ENCODE data around the gene PNKP.

Gene PNKP

DNA sequence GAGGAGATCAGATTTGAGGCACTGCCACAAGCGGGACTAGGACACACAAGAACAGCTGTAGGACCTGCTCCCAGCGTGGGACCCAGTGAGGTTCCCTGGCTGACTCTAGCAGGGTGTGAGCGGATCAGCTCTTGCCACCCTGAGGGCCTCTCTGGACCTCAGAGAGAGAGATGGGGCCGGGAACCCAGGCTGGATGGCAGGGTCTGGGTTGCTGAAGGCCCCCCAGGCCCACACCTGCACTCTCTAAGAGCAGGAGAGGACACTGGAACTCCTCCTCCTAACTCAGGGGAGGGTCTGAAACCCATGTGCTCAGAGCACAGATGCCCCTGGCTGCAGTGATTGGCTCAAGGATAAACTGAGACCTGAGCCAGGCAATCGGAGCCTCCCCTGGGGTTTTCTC is 42.8 kb upstream of the PNKP start:
- CTCF ChIA-PET, result no interaction called here
- TF ChIP-seq, protein P1, sequence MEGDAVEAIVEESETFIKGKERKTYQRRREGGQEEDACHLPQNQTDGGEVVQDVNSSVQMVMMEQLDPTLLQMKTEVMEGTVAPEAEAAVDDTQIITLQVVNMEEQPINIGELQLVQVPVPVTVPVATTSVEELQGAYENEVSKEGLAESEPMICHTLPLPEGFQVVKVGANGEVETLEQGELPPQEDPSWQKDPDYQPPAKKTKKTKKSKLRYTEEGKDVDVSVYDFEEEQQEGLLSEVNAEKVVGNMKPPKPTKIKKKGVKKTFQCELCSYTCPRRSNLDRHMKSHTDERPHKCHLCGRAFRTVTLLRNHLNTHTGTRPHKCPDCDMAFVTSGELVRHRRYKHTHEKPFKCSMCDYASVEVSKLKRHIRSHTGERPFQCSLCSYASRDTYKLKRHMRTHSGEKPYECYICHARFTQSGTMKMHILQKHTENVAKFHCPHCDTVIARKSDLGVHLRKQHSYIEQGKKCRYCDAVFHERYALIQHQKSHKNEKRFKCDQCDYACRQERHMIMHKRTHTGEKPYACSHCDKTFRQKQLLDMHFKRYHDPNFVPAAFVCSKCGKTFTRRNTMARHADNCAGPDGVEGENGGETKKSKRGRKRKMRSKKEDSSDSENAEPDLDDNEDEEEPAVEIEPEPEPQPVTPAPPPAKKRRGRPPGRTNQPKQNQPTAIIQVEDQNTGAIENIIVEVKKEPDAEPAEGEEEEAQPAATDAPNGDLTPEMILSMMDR (IDR thresholded peaks at IDR 0.05; ENCODE audit: insufficient read depth, low read length, missing control alignments), result no peak
- H3K4me3 ChIP-seq (ENCODE audit: low read depth, low read length), result no peak overlapping the region
- DNase-seq (ENCODE audit: low read depth, low spot score), result no peak
- POLR2A ChIA-PET, result interaction anchor here (1.0 kb wide), 1 partner anchor 19 kb away, joined by 4 read pairs; the partner anchor contains the start of genes ATF5 and NUP62

DNA sequence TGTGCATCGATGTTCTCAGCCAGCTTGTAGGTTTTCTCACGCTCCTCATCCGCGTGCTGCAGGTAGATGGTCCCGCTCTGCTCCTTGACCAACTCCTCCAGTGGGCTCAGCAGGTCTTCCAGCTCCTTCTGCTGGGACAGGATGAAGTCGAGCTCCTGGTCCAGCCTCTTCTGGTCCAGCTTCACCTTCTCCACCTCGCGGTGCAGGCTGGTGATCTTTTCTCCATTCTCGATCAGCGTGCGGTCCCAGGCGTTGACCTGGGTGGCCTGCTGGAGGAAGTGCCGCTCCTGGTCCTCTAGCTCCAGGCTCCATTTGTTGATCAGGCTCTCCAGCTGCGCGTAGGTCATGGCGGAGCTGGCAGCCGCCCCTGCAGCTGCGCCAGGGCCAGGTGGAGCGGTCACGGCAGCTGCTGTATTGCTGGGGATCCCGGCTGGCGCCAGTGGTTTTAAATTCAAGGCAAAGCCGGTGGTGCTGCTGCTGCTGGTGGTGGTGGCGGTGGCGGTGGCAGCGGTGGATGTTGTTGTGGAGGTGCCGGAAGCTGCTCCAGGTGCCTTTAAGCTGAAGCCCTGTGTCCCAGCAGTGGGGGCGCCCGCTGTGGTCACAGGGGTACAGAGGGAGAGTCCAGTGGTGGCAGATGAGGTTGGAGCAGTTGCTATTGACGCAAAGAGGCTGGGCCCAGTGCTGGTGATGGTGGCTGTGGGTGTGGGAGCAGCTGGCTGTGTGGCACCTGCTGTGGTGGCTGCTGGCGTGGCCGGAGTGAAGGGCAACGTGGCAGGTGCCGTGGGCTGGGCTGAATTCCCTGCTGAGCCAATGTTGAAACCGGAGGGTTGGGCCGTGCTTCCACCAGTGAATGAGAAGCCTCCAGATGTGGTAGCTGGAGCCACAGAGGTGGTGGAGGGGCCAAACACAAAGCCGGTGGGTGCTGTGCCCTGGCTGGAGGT is 41.4 kb upstream of the PNKP start:
- no peak for DNase-seq (ENCODE audit: low read depth, low spot score)
- TF ChIP-seq, protein P1 (IDR thresholded peaks at IDR 0.05; ENCODE audit: insufficient read depth, low read length, missing control alignments), result no peak
- H3K4me3 ChIP-seq (ENCODE audit: low read depth, low read length), result no peak overlapping the region
- POLR2A ChIA-PET, result interaction anchor here (1.1 kb wide), 1 partner anchor 10 kb away, joined by 4 read pairs; no protein-coding TSS in a partner anchor
- CTCF ChIA-PET, result no interaction called here

DNA sequence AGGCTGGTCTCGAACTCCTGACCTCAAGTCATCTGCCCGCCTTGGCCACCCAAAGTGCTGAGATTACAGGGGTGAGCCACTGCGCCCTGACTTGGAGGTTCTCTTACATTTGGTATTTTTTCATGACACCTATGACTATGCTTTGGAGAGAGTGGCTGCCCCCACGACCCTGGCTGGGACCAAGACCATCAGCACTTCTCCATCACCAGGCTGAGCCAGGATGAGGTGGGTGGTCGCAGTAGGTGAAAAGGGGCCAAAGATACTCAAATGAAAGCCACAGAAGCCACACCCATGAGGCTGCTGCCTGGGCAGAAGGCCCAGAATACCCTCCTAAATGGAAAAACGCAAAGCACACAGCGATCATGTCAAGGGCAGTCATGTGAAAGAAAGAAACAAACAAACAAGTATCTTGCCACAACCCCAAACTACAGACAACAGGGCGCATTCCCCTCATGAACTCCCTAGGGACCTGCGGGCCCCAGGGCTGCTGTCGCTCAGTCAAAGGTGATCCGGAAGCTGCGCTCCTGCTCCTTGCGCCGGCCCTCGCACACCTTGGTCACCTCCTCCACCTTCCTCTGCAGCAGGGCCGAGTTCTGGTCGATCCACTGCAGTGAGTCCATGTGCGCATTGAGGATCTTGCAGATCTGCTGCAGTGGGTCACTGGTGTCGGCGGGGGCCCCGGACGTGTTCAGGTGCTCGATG is 40.5 kb upstream of the PNKP start:
- no peak for DNase-seq (ENCODE audit: low read depth, low spot score)
- ChIA-PET POLR2A (interaction anchor here (1.1 kb wide), 1 partner anchor 9 kb away, joined by 4 read pairs; no protein-coding TSS in a partner anchor), CTCF (interaction anchor here (1.3 kb wide), 1 partner anchor 17 kb away, joined by 3 read pairs; no protein-coding TSS in a partner anchor)
- TF ChIP-seq, protein P1 (IDR thresholded peaks at IDR 0.05; ENCODE audit: insufficient read depth, low read length, missing control alignments), result no peak
- H3K4me3 ChIP-seq (ENCODE audit: low read depth, low read length), result no peak overlapping the region

DNA sequence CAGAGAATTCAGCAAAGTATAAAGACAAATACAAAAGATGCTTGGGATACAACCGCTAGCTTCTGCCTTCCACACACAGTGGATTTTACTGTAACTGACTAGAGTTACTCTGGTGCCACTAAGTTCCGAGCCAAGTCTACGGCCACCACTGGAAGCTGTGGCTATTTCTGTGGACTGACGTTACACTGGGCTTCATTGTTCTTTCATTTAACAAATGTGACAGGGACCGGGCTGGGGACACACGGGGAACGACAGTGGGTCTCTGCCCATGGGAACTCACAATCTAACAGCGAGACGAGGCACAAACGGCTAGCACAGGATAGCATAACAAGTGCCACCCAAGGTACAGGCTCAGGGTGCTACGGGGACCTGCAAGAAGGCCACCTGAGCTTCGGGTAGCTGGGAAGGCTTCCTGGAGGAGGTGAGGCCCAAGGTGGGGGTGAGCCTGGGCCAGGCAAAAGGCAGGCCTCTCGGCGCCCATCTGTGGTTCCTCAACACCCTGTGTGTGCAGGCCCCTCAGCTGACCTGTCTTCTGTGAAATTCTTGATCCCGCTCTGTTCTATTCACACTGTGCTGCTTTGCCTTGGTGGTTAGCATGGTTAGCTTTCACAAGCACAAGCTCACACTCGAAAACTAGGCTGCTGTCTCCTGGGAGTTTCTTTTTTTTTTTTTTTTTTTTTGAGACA is 39.6 kb upstream of the PNKP start:
- no peak for DNase-seq (ENCODE audit: low read depth, low spot score)
- no peak overlapping the region for H3K4me3 ChIP-seq (ENCODE audit: low read depth, low read length)
- TF ChIP-seq, protein P1 (IDR thresholded peaks at IDR 0.05; ENCODE audit: insufficient read depth, low read length, missing control alignments), result no peak
- POLR2A ChIA-PET, result no interaction called here
- CTCF ChIA-PET, result interaction anchor here (1.3 kb wide), 1 partner anchor 16 kb away, joined by 3 read pairs; no protein-coding TSS in a partner anchor

DNA sequence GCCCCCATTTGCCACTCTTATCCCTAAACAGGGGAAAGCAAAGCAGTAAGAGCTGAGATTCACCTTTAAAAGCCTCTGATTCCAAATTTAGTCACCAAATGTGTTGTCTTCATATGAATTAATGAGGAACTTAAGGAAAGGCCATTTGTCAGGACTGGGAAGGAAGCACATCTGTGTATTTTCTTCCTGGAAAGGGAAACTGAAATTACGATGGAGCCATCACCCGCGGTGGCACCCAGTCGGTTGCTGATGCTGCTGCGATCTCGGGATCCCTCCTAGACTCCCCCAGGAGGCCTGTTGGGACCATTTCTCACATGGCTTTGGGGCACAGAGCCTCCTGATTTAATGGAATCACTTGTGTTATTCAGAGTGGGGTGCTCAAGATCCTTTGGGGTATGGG is 36.8 kb upstream of the PNKP start:
- H3K4me3 ChIP-seq (ENCODE audit: low read depth, low read length), result no peak overlapping the region
- TF ChIP-seq, protein P1 (IDR thresholded peaks at IDR 0.05; ENCODE audit: insufficient read depth, low read length, missing control alignments), result no peak
- ChIA-PET CTCF (no interaction called here), POLR2A (no interaction called here)
- DNase-seq (ENCODE audit: low read depth, low spot score), result no peak
